Mucosa of rectum (tissue), 2 donors: ENCODE results near the gene CDC20B.

ENCODE experiments used
- H3K27ac ChIP-seq, 2 donors: one replicate each; pipeline ENCODE4 v1.7.0; 2013; ENCODE audit warnings: inconsistent platforms in 2 of 2, low read depth in 2 of 2, low read length in 2 of 2
- H3K27me3 ChIP-seq, 2 donors: one replicate each; pipeline ENCODE4 v1.7.0; 2013; ENCODE audit warnings: low read length in 2 of 2; ENCODE audit not compliant: control insufficient read depth in 2 of 2, insufficient read depth in 2 of 2
- H3K36me3 ChIP-seq, 2 donors: one replicate each; pipeline ENCODE4 v1.7.0; 2013; ENCODE audit warnings: low read length in 2 of 2; ENCODE audit not compliant: control insufficient read depth in 2 of 2, insufficient read depth in 2 of 2
- H3K4me1 ChIP-seq, 2 donors: one replicate each; pipeline ENCODE4 v1.7.0; 2013; ENCODE audit warnings: low read length in 2 of 2, mild to moderate bottlenecking in 1 of 2; ENCODE audit not compliant: control insufficient read depth in 2 of 2, insufficient read depth in 2 of 2
- H3K4me3 ChIP-seq, 2 donors: one replicate each; pipeline ENCODE4 v1.7.0; 2013; ENCODE audit warnings: low read length in 2 of 2
- H3K9ac ChIP-seq, 2 donors: one replicate each; pipeline ENCODE4 v1.7.0; 2013; ENCODE audit warnings: low read length in 2 of 2, low read depth in 1 of 2, mild to moderate bottlenecking in 1 of 2
- H3K9me3 ChIP-seq, 2 donors: one replicate each; pipeline ENCODE4 v1.7.0; 2013; ENCODE audit warnings: low read length in 2 of 2; ENCODE audit not compliant: control insufficient read depth in 2 of 2
- donor health status: healthy.
- donor health status: Normal muscosa, but diverticular disease.

CDC20B gene

GRCh38 chr5:55188656-55189540, 15.9 kb upstream of the CDC20B start:
- Histone ChIP-seq H3K9me3 (no peaks in the 10 kb centered on the region), H3K9ac (no peak overlapping the region), H3K4me1 (no peaks in the 10 kb centered on the region), H3K4me3 (no peak overlapping the region), H3K27me3 (peaks cover 14 to 23% of the 10 kb centered on the region in 2 donors), H3K36me3 (no peaks in the 10 kb centered on the region), H3K27ac (no peak overlapping the region)

GRCh38 chr5:55187370-55187769, 14.4 kb upstream of the CDC20B start:
- no peak overlapping the region for H3K27ac ChIP-seq
- no peak overlapping the region for H3K4me3 ChIP-seq
- no peaks in the 10 kb centered on the region for H3K9me3 ChIP-seq
- no peak overlapping the region for H3K9ac ChIP-seq
- no peaks in the 10 kb centered on the region for H3K4me1 ChIP-seq
- H3K27me3 ChIP-seq, result peaks cover 16 to 18% of the 10 kb centered on the region in 2 donors
- H3K36me3 ChIP-seq, result no peaks in the 10 kb centered on the region

DNA sequence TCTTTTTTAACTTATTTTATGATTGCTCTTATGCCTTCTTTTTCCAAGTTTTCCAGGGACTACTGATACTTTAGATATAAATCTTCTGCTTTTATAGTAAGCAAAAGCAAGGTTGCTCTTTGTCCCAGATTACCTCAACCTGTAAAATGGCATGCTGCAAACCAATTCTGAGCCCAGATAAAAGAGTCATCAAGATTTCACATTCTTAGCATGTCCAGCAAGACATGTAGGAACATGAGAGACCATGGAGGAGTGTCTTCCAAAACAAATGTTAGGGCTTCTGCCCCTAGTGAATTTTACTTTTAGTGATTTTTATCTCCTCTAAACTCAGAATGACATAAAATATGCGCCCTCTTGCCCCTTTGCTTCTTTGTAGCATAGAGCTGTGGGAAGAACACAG, 7.0 kb upstream of the CDC20B start:
- no peaks in the 10 kb centered on the region for H3K9me3 ChIP-seq
- H3K27ac ChIP-seq, result no peak overlapping the region
- H3K4me3 ChIP-seq, result no peak overlapping the region
- H3K4me1 ChIP-seq, result peaks cover 4 to 10% of the 10 kb centered on the region in 2 donors
- H3K9ac ChIP-seq, result no peak overlapping the region
- no peaks in the 10 kb centered on the region for H3K36me3 ChIP-seq
- peaks cover 19 to 25% of the 10 kb centered on the region in 2 donors for H3K27me3 ChIP-seq

DNA sequence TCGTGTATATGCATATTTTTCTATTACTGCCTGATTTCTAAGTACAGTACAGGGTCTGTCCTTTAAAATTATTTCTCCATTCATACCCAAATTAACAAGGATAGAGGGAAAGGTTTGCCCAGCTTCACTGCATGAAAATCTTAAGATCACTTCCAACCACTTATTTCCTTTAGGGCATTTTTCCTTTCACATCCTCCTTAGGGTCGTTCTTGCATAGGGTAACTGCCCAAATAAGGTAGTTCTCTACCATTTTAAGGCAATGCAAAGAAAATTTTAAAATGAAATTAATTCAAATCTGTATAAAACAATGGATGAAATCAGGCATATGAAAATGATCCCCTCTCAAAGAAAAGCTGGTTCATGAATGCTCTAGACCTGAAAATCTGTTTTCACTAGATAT, 4.1 kb upstream of the CDC20B start:
- H3K27me3 ChIP-seq, result peaks cover 30 to 36% of the 10 kb centered on the region in 2 donors
- no peak overlapping the region for H3K27ac ChIP-seq
- no peaks in the 10 kb centered on the region for H3K36me3 ChIP-seq
- peaks cover 18 to 20% of the 10 kb centered on the region in 2 donors for H3K4me1 ChIP-seq
- H3K9ac ChIP-seq, result peak overlapping the region in 1 of 2 donors; percentile 0
- H3K9me3 ChIP-seq, result no peaks in the 10 kb centered on the region
- no peak overlapping the region for H3K4me3 ChIP-seq

DNA sequence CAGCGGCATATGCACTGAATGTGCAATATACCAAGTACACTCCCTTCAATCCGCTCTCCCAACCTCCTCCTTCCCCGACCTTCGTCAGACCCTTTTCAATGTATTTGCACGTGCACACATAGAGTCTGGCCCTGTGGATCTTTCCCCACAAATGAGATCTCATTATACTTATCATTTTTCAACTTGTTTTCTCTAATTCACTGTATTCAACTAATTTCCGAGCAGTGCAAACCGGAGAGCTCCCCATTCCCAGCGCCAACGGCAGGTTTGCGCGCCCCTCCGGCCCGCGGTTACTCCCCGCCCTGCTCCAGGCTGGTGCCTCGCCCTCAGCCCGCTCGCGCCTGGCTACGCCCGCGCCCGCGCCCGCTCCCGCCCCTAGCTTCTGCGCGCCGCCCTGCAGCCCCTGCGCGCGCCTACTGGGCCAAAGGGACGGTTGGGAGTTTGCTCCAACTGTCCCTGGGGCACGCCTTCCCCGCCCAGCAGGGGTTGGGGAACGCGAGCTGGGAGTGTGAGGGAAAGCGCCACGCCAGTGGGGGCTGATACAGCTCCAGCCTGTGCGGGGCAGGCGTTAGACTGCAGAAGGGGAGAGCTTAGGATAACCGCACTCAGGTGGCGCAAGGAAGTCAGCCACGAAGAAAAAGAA, 3.3 kb upstream of the CDC20B start:
- H3K4me1 ChIP-seq, result peaks cover 20% of the 10 kb centered on the region in 2 donors
- peak overlapping the region; percentile 46 to 68 for H3K4me3 ChIP-seq
- no peak overlapping the region for H3K27ac ChIP-seq
- peaks cover 27 to 36% of the 10 kb centered on the region in 2 donors for H3K27me3 ChIP-seq
- H3K9me3 ChIP-seq, result no peaks in the 10 kb centered on the region
- peak overlapping the region in 1 of 2 donors; percentile 0 for H3K9ac ChIP-seq
- no peaks in the 10 kb centered on the region for H3K36me3 ChIP-seq

- H3K36me3 ChIP-seq, result no peaks in the 10 kb centered on the region
- H3K27ac ChIP-seq, result no peak overlapping the region
- H3K27me3 ChIP-seq, result peaks cover 27 to 36% of the 10 kb centered on the region in 2 donors
- H3K9me3 ChIP-seq, result no peaks in the 10 kb centered on the region
- peaks cover 20% of the 10 kb centered on the region in 2 donors for H3K4me1 ChIP-seq
- H3K4me3 ChIP-seq, result peak overlapping the region; percentile 46 to 51
- H3K9ac ChIP-seq, result no peak overlapping the region
These were observed 2.8 kb upstream of the CDC20B start for GRCh38 chr5:55175781-55176175.

DNA sequence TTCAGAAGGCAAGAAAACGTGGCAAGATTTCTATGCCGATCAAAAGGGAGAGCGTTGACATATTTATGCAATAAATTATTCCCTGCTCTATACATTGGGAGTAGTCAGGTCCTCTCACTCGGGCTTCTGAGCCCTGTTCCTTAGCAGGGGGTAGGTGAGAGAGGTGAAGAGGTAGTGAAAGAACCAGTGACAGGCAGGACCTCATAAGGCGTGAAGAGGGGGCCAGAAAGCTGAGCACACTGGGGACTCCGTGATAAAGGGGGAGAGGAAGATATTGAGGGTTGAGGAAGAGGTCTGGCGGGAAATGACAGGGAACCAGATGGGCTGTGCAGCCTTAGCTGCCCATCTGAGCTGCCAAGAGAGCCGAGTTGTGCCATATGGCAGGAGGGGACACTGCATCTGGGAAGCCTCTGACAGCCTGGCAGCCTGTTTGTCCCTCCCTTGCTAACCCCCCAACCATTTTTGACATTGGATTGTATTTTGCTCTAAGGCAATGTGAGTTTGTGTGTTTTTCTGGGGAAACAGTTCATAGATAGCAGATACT, 782 bp upstream of the CDC20B start:
- peak overlapping the region; percentile 59 to 75 for H3K4me3 ChIP-seq
- H3K27me3 ChIP-seq, result peaks cover 27 to 33% of the 10 kb centered on the region in 2 donors
- no peaks in the 10 kb centered on the region for H3K9me3 ChIP-seq

GRCh38 chr5:55172051-55172899, 702 bp downstream of the CDC20B start:
- H3K4me3 ChIP-seq, result peak overlapping the region; percentile 64 to 75
- peaks cover 25 to 30% of the 10 kb centered on the region in 2 donors for H3K27me3 ChIP-seq
- H3K4me1 ChIP-seq, result peaks cover 20% of the 10 kb centered on the region in 2 donors
- no peak overlapping the region for H3K9ac ChIP-seq
- H3K36me3 ChIP-seq, result no peaks in the 10 kb centered on the region
- H3K27ac ChIP-seq, result no peak overlapping the region
- no peaks in the 10 kb centered on the region for H3K9me3 ChIP-seq

More for the DNA sequence above, 782 bp upstream of the CDC20B start:
- Histone ChIP-seq H3K36me3 (no peaks in the 10 kb centered on the region), H3K27ac (no peak overlapping the region), H3K4me1 (peaks cover 20% of the 10 kb centered on the region in 2 donors), H3K9ac (peak overlapping the region in 1 of 2 donors; percentile 28)

GRCh38 chr5:55171471-55171870, 1.5 kb downstream of the CDC20B start:
- H3K27me3 ChIP-seq, result peaks cover 24 to 30% of the 10 kb centered on the region in 2 donors
- no peaks in the 10 kb centered on the region for H3K9me3 ChIP-seq
- H3K4me1 ChIP-seq, result peaks cover 16 to 20% of the 10 kb centered on the region in 2 donors
- H3K4me3 ChIP-seq, result no peak overlapping the region
- H3K9ac ChIP-seq, result no peak overlapping the region
- H3K27ac ChIP-seq, result no peak overlapping the region
- no peaks in the 10 kb centered on the region for H3K36me3 ChIP-seq
